ENCODE measurements around the gene SASH3. TPM values are rescaled to one million over a fixed set of nuclear protein-coding genes. Genes with fewer than 3 reads are reported as not detected.
A peak's percentile ranks its signal among the peaks of the same experiment; 100 is the strongest.

The SASH3 gene
- total RNA-seq, 2 donors from 2014 or later = 1.3 to 7.5 TPM

GRCh38 chrX:129781134-129781672 lies 1.5 kb downstream of the SASH3 start:
- ATAC-seq (peak; percentile 30), DNase-seq (peak; percentile 47 to 51)
- intact Hi-C loops (cut with DNase I, micrococcal nuclease) = no loop called here

GRCh38 chrX:129781680-129782495 lies 2.1 kb downstream of the SASH3 start:
- DNase-seq = no peak
- intact Hi-C loops (cut with DNase I, micrococcal nuclease) = no loop called here
- ATAC-seq = no peak

GRCh38 chrX:129782706-129783105 lies 3.0 kb downstream of the SASH3 start:
- ATAC-seq (no peak), DNase-seq (no peak)
- intact Hi-C loops (cut with DNase I, micrococcal nuclease) = no loop called here

GRCh38 chrX:129783291-129783713 lies 3.6 kb downstream of the SASH3 start:
- ATAC-seq (no peak), DNase-seq (peak in 1 of 2 donors; percentile 15)
- intact Hi-C loops (cut with DNase I, micrococcal nuclease) = no loop called here

GRCh38 chrX:129784371-129784770 lies 4.6 kb downstream of the SASH3 start:
- intact Hi-C loops (cut with DNase I, micrococcal nuclease) = no loop called here
- no peak for ATAC-seq
- no peak for DNase-seq

- ATAC-seq (no peak), DNase-seq (peak in 1 of 2 donors; percentile 13)
- intact Hi-C loops (cut with DNase I, micrococcal nuclease) = no loop called here
Measured at GRCh38 chrX:129785160-129785947, 5.6 kb downstream of the SASH3 start.

GRCh38 chrX:129786210-129786651 lies 6.5 kb downstream of the SASH3 start:
- ATAC-seq (no peak), DNase-seq (peak in 1 of 2 donors; percentile 21)
- intact Hi-C loops (cut with DNase I, micrococcal nuclease) = no loop called here

- intact Hi-C loops (cut with DNase I, micrococcal nuclease) = no loop called here
- ATAC-seq = no peak
- DNase-seq = peak in 1 of 2 donors; percentile 17
Measured at GRCh38 chrX:129787336-129788055, 7.7 kb downstream of the SASH3 start.

- DNase-seq (no peak), ATAC-seq (no peak)
- intact Hi-C loops (cut with DNase I, micrococcal nuclease) = no loop called here
Measured at GRCh38 chrX:129788527-129788926, 8.8 kb downstream of the SASH3 start.

- intact Hi-C loops (cut with DNase I, micrococcal nuclease) = no loop called here
- DNase-seq (no peak), ATAC-seq (no peak)
Measured at GRCh38 chrX:129790146-129790545, 10.4 kb downstream of the SASH3 start.

GRCh38 chrX:129790808-129791207 lies 11.1 kb downstream of the SASH3 start:
- DNase-seq (no peak), ATAC-seq (no peak)
- intact Hi-C loops (cut with DNase I, micrococcal nuclease) = no loop called here

GRCh38 chrX:129791336-129791735 lies 11.6 kb downstream of the SASH3 start:
- intact Hi-C loops (cut with DNase I, micrococcal nuclease) = no loop called here
- ATAC-seq (no peak), DNase-seq (no peak)

GRCh38 chrX:129791961-129792570 lies 12.3 kb downstream of the SASH3 start:
- ATAC-seq (peak; percentile 9), DNase-seq (no peak)
- intact Hi-C loops (cut with DNase I, micrococcal nuclease) = no loop called here

GRCh38 chrX:129792586-129793291 lies 13.0 kb downstream of the SASH3 start:
- ATAC-seq (no peak), DNase-seq (no peak)
- intact Hi-C loops (cut with DNase I, micrococcal nuclease) = no loop called here

- intact Hi-C loops (cut with DNase I, micrococcal nuclease) = no loop called here
- ATAC-seq (peak; percentile 8), DNase-seq (no peak)
Measured at GRCh38 chrX:129793604-129794191, 13.9 kb downstream of the SASH3 start.

- DNase-seq = no peak
- no peak for ATAC-seq
- intact Hi-C loops (cut with DNase I, micrococcal nuclease) = no loop called here
Measured at GRCh38 chrX:129795584-129795983, 15.8 kb downstream of the SASH3 start.

GRCh38 chrX:129797251-129797906 lies 17.6 kb downstream of the SASH3 start:
- DNase-seq = no peak
- intact Hi-C loops (cut with DNase I, micrococcal nuclease) = no loop called here
- ATAC-seq = no peak

Measured in left colon (tissue), 2 donors.